GM12892 (cell line): ENCODE data around the gene TMEM134.

Experiments
- POLR2A ChIP-seq: IDR thresholded peaks from 2 replicates; pipeline ENCODE4 v1.6.1; 2011; ENCODE audit warnings: low read depth, low read length, control low read depth
- POLR2AphosphoS5 ChIP-seq: IDR thresholded peaks from 2 replicates; pipeline ENCODE4 v1.6.1; 2011; ENCODE audit warnings: low read depth, low read length, control low read depth
- TAF1 ChIP-seq: IDR thresholded peaks from 2 replicates; pipeline ENCODE4 v1.6.1; 2011; ENCODE audit warnings: low read depth, mild to moderate bottlenecking, control low read depth, low read length, borderline replicate concordance

GRCh38 chr11:67435031-67435726 lies 33.9 kb downstream of the TMEM134 start:
- TF ChIP-seq POLR2A (0 out of 2 replicates have a peak, but pooled peaks have one; percentile 44), POLR2AphosphoS5 (peak; percentile 74; the same call in 1 of the 2 replicates), TAF1 (no peak)
